ENCODE measurements around the gene CSDE1. TPM values are rescaled to one million over a fixed set of nuclear protein-coding genes. Genes with fewer than 3 reads are reported as not detected.
A peak's percentile ranks its signal among the peaks of the same experiment; 100 is the strongest.

Gene CSDE1
- total and polyA plus RNA-seq, 5 experiments from 2014 or later, result 354 to 610 (median 411) TPM

DNA sequence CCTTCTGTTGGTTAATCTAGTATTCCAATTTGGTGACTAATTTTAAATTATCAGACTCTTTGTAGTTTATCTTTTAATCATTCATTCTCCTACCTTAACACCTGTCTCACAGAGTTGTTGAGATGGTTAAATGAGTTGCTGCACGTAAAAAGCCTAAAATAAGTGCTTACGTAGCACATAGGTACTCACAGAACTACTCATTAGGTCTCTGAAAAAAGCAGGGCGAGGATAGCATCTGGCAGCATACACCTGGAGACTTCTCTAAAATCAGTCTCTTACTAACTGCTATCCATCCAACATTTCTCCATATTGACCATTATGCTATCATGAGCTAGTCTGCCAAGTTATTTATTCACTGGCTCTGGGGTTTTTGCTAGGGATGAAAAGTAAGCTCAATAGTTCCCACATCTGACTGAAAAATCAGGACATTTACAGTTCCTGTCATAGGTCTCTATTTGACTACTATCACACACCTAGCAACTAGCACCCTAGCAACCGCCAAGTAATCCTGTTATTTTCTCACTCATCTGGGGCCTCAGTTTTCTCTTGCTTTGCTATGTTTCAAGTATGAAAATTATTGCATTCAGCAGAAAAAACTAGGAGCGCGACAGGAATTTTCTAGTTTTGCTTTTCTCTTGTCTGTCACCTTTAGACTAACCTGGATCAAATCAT is 11.2 kb downstream of the CSDE1 start:
- Mint-ChIP-seq H3K27me3 (no peaks in the 10 kb centered on the region), H3K4me3 (peak overlapping the region in 4 of 10 donors; percentile 3 to 30 (median 25)), H3K9me3 (no peaks in the 10 kb centered on the region), H3K36me3 (peaks cover 6 to 91% (median 30%) of the 10 kb centered on the region in 3 donors), H3K4me1 (peaks cover 47 to 86% (median 79%) of the 10 kb centered on the region in 4 donors), H3K27ac (no peak overlapping the region)
- DNase-seq (no peak), ATAC-seq (no peak)
- POLR2A ChIA-PET, result no interaction called here

DNA sequence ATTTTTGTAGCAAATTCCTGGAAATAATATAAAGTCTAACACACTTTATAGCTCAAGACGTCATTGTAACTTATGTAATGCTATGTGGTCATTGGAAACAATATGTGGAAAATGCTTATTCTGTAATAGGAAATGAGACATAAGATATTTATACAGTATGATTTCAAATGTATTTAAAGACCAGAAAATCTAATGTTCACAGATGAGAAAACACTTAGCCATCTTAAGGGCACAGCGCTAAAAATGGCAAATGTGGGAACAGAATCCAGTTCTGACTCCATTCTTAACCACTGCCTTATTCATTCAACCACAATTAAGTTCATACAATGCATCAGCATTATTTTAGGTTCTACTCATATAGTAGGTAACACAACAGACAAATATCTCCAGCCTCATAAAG is 12.5 kb downstream of the CSDE1 start:
- Mint-ChIP-seq H3K27me3 (no peaks in the 10 kb centered on the region), H3K4me1 (peaks cover 43 to 85% (median 75%) of the 10 kb centered on the region in 4 donors), H3K9me3 (no peaks in the 10 kb centered on the region), H3K4me3 (no peak overlapping the region), H3K27ac (peak overlapping the region in 2 of 10 donors; percentile 18 to 26), H3K36me3 (peaks cover 12 to 95% (median 30%) of the 10 kb centered on the region in 3 donors)
- no peak for DNase-seq
- ATAC-seq, result no peak
- POLR2A ChIA-PET, result interaction anchor here (0.9 to 1.1 kb wide), 2 partner anchors 10 to 35 kb away, joined by 3 read pairs; partner anchors contain the start of gene SIKE1

GRCh38 chr1:114741963-114742746 is 15.6 kb downstream of the CSDE1 start:
- peaks cover 5 to 95% (median 25%) of the 10 kb centered on the region in 3 donors for H3K36me3 Mint-ChIP-seq
- H3K4me3 Mint-ChIP-seq, result peak overlapping the region in 2 of 10 donors; percentile 3 to 36
- H3K9me3 Mint-ChIP-seq, result no peaks in the 10 kb centered on the region
- ATAC-seq (no peak), DNase-seq (no peak)
- peaks cover 26 to 73% (median 55%) of the 10 kb centered on the region in 4 donors for H3K4me1 Mint-ChIP-seq
- H3K27me3 Mint-ChIP-seq, result no peaks in the 10 kb centered on the region
- H3K27ac Mint-ChIP-seq, result peak overlapping the region in 6 of 10 donors; percentile 2 to 84 (median 32)
- POLR2A ChIA-PET, result interaction anchor here (1.2 kb wide), 1 partner anchor 15 kb away, joined by 5 read pairs; the partner anchor contains the start of gene CSDE1

GRCh38 chr1:114740331-114740730 is 17.5 kb downstream of the CSDE1 start:
- H3K4me3 Mint-ChIP-seq, result no peak overlapping the region
- peaks cover 18 to 55% (median 44%) of the 10 kb centered on the region in 4 donors for H3K4me1 Mint-ChIP-seq
- H3K27me3 Mint-ChIP-seq, result no peaks in the 10 kb centered on the region
- DNase-seq (no peak), ATAC-seq (no peak)
- H3K36me3 Mint-ChIP-seq, result peaks cover 5 to 95% (median 32%) of the 10 kb centered on the region in 3 donors
- no peak overlapping the region for H3K27ac Mint-ChIP-seq
- H3K9me3 Mint-ChIP-seq, result no peaks in the 10 kb centered on the region
- POLR2A ChIA-PET, result interaction anchor here (0.6 kb wide), 1 partner anchor 327 kb away, joined by 4 read pairs; no protein-coding TSS in a partner anchor

GRCh38 chr1:114737314-114737849 is 20.4 kb downstream of the CSDE1 start:
- no peaks in the 10 kb centered on the region for H3K27me3 Mint-ChIP-seq
- POLR2A ChIA-PET, result no interaction called here
- no peaks in the 10 kb centered on the region for H3K9me3 Mint-ChIP-seq
- H3K27ac Mint-ChIP-seq, result peak overlapping the region in 5 of 10 donors; percentile 7 to 62 (median 54)
- ATAC-seq, result no peak
- no peak for DNase-seq
- H3K4me3 Mint-ChIP-seq, result no peak overlapping the region
- peaks cover 12 to 31% (median 27%) of the 10 kb centered on the region in 4 donors for H3K4me1 Mint-ChIP-seq
- H3K36me3 Mint-ChIP-seq, result peaks cover 5 to 95% (median 33%) of the 10 kb centered on the region in 3 donors

GRCh38 chr1:114735479-114735878 is 22.3 kb downstream of the CSDE1 start:
- Mint-ChIP-seq H3K27ac (peak overlapping the region in 3 of 10 donors; percentile 14 to 54 (median 28)), H3K36me3 (peaks cover 5 to 98% (median 39%) of the 10 kb centered on the region in 3 donors), H3K9me3 (no peaks in the 10 kb centered on the region), H3K27me3 (no peaks in the 10 kb centered on the region), H3K4me1 (peaks cover 7 to 21% (median 14%) of the 10 kb centered on the region in 4 donors), H3K4me3 (no peak overlapping the region)
- DNase-seq (no peak), ATAC-seq (no peak)
- POLR2A ChIA-PET, result interaction anchor here (0.6 kb wide), 1 partner anchor 12 kb away, joined by 3 read pairs; no protein-coding TSS in a partner anchor

GRCh38 chr1:114729782-114730181 is 28.0 kb downstream of the CSDE1 start:
- ATAC-seq, result no peak
- DNase-seq, result no peak
- Mint-ChIP-seq H3K4me1 (peaks cover 0 to 5% (median 4%) of the 10 kb centered on the region in 4 donors), H3K9me3 (no peaks in the 10 kb centered on the region), H3K4me3 (no peak overlapping the region), H3K27me3 (no peaks in the 10 kb centered on the region), H3K36me3 (peaks cover 11 to 97% (median 31%) of the 10 kb centered on the region in 3 donors), H3K27ac (peak overlapping the region in 3 of 10 donors; percentile 39 to 56 (median 56))
- POLR2A ChIA-PET, result interaction anchor here (0.5 kb wide), 1 partner anchor 8 kb away, joined by 3 read pairs; no protein-coding TSS in a partner anchor

- no peak for ATAC-seq
- peak overlapping the region in 4 of 10 donors; percentile 0 to 53 (median 10) for H3K27ac Mint-ChIP-seq
- peaks cover 0 to 5% (median 4%) of the 10 kb centered on the region in 4 donors for H3K4me1 Mint-ChIP-seq
- POLR2A ChIA-PET, result interaction anchor here (0.6 to 0.7 kb wide), 2 partner anchors 9 to 32 kb away, joined by 3 to 5 read pairs; no protein-coding TSS in a partner anchor
- no peaks in the 10 kb centered on the region for H3K27me3 Mint-ChIP-seq
- no peak for DNase-seq
- H3K4me3 Mint-ChIP-seq, result no peak overlapping the region
- no peaks in the 10 kb centered on the region for H3K9me3 Mint-ChIP-seq
- H3K36me3 Mint-ChIP-seq, result peaks cover 11 to 97% (median 29%) of the 10 kb centered on the region in 3 donors
Measured at GRCh38 chr1:114728553-114728952, 29.2 kb downstream of the CSDE1 start.

GRCh38 chr1:114725230-114725629 is 32.6 kb downstream of the CSDE1 start:
- Mint-ChIP-seq H3K36me3 (peaks cover 5 to 96% (median 28%) of the 10 kb centered on the region in 3 donors), H3K4me1 (peaks cover 0 to 2% (median under 1%) of the 10 kb centered on the region in 4 donors), H3K9me3 (no peaks in the 10 kb centered on the region), H3K27me3 (no peaks in the 10 kb centered on the region), H3K27ac (peak overlapping the region in 5 of 10 donors; percentile 15 to 83 (median 24)), H3K4me3 (no peak overlapping the region)
- POLR2A ChIA-PET, result no interaction called here
- ATAC-seq (no peak), DNase-seq (no peak)

GRCh38 chr1:114723915-114724314 is 33.9 kb downstream of the CSDE1 start:
- POLR2A ChIA-PET, result no interaction called here
- Mint-ChIP-seq H3K9me3 (no peaks in the 10 kb centered on the region), H3K36me3 (peaks cover 5 to 96% (median 32%) of the 10 kb centered on the region in 3 donors), H3K4me1 (peaks cover 0 to 2% (median under 1%) of the 10 kb centered on the region in 4 donors), H3K27me3 (no peaks in the 10 kb centered on the region), H3K27ac (peak overlapping the region in 4 of 10 donors; percentile 37 to 85 (median 72)), H3K4me3 (no peak overlapping the region)
- ATAC-seq (no peak), DNase-seq (no peak)

DNA sequence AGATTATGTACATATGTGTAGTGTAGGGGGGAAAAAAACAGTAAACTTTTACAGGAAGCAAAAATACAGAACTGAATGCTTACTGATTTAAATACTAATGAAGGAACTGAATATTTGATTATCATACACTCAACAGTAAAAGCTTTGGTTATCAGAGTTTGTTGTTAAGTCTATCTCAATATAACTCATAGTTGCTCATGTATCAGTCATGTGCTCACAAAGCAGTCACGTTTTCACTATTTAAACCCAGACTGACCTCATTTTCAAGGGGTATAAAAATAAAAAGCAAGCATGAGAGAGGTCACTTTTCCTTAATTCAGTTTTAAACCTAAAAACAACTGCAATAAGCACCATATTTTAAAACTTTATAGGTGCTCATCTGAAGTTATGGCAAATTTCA is 34.3 kb downstream of the CSDE1 start:
- H3K27me3 Mint-ChIP-seq, result no peaks in the 10 kb centered on the region
- H3K4me1 Mint-ChIP-seq, result peaks cover 0 to 2% (median under 1%) of the 10 kb centered on the region in 4 donors
- POLR2A ChIA-PET, result no interaction called here
- ATAC-seq (no peak), DNase-seq (no peak)
- no peaks in the 10 kb centered on the region for H3K9me3 Mint-ChIP-seq
- peak overlapping the region in 1 of 10 donors; percentile 83 for H3K27ac Mint-ChIP-seq
- no peak overlapping the region for H3K4me3 Mint-ChIP-seq
- H3K36me3 Mint-ChIP-seq, result peaks cover 5 to 97% (median 34%) of the 10 kb centered on the region in 3 donors

GRCh38 chr1:114720492-114720891 is 37.3 kb downstream of the CSDE1 start:
- H3K27ac Mint-ChIP-seq, result peak overlapping the region in 4 of 10 donors; percentile 32 to 86 (median 40)
- H3K9me3 Mint-ChIP-seq, result no peaks in the 10 kb centered on the region

More at GRCh38 chr1:114720492-114720891, 37.3 kb downstream of the CSDE1 start:
- H3K4me1 Mint-ChIP-seq, result peaks cover 12 to 19% (median 17%) of the 10 kb centered on the region in 4 donors
- no peaks in the 10 kb centered on the region for H3K27me3 Mint-ChIP-seq
- H3K4me3 Mint-ChIP-seq, result no peak overlapping the region
- ATAC-seq (no peak), DNase-seq (no peak)
- POLR2A ChIA-PET, result interaction anchor here (1.1 kb wide), 1 partner anchor 60 kb away, joined by 4 read pairs; the partner anchor contains the start of gene SIKE1
- H3K36me3 Mint-ChIP-seq, result peaks cover 6 to 82% (median 27%) of the 10 kb centered on the region in 3 donors

Data from naive thymus-derived CD8-positive, alpha-beta T cell (primary cell).